GM21447 (cell line): ENCODE data around the gene CD40.

Experiments used
- ATAC-seq: cut with Tn5 transposase; IDR thresholded peaks from one replicate; pipeline ENCODE4 v1.9.1; 2021; ENCODE audit not compliant: unreplicated experiment

CD40 gene

DNA sequence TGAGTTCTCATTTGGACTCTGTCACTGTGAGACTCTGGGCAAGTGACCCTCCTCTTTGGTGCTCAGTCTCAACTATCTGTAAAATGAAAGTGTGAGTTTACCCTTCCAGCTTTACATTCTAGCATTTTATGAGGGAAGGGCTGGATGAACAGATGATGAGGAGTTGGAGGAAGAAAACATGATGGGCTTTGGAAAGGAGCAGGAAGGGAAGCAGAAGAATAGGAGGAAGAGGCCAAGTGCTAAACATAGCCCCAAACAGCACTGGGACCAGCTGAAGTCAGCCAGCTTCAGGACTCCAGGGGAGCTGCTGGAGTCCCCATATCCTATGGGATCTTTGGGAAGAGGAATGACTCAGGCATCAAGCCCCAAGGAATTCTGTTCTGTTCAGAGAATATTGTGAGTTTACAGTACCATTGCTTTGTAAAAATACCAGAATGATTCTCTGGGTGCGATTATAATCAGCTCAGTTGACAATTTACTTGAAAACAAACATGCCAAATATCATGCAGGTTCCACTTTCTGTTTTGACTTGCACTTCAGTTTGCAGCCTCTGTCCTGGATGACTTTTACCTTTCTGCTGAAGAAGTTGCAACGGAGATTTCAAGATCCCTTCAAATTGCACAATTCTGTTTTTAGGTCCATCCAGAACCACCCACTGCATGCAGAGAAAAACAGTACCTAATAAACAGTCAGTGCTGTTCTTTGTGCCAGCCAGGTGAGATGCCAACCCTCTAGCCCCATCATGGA lies 3.2 kb downstream of the CD40 start:
- no peak for ATAC-seq

DNA sequence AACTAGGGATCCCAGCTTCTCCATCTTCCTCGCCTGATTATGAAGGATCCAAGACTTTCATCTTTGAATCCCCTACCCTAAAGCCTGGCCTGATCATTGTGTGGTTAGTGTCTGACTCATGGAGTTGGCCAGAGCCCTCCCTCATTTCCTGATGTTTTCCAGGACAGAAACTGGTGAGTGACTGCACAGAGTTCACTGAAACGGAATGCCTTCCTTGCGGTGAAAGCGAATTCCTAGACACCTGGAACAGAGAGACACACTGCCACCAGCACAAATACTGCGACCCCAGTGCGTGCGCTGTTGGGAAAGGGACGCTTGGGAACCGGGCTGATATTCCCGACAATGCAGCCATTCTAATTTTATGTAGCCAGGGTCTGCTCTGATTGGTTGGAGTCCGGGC lies 4.0 kb downstream of the CD40 start:
- ATAC-seq: no peak

DNA sequence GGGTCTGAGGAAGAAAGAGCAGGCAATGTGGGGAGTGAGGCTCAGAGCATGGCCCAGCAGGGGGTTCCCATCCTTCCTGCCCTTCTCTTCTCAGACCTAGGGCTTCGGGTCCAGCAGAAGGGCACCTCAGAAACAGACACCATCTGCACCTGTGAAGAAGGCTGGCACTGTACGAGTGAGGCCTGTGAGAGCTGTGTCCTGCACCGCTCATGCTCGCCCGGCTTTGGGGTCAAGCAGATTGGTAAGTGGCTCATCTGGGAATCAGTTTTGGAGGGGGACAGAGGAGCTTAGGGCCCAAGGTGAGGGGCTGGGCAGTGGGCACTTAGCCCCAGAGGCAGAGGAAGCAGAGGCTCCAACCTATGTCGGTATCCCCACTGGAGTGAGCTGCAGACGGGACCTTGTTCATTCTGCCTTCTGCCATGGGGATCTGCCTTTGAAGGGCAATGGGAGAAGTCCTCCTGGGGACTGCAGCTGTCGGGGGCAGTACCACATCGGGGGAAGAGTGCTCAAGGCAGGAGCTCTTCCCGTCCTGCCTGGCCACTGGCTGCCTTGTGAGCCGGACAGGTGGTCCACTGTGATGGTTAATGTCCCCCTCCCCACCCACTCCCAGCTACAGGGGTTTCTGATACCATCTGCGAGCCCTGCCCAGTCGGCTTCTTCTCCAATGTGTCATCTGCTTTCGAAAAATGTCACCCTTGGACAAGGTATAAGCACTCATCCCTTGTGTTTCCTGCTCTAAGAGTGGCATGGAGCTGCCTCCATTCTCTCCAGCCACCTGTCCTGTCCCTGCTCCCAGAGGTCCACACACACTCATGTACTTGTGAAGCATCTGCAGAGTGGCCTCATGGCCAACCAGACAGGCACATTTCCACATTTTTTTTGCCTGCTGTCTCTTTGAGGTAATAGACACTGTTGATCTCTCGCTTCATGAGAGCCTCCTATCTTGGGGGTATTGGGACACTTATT lies 4.7 kb downstream of the CD40 start:
- no peak for ATAC-seq

DNA sequence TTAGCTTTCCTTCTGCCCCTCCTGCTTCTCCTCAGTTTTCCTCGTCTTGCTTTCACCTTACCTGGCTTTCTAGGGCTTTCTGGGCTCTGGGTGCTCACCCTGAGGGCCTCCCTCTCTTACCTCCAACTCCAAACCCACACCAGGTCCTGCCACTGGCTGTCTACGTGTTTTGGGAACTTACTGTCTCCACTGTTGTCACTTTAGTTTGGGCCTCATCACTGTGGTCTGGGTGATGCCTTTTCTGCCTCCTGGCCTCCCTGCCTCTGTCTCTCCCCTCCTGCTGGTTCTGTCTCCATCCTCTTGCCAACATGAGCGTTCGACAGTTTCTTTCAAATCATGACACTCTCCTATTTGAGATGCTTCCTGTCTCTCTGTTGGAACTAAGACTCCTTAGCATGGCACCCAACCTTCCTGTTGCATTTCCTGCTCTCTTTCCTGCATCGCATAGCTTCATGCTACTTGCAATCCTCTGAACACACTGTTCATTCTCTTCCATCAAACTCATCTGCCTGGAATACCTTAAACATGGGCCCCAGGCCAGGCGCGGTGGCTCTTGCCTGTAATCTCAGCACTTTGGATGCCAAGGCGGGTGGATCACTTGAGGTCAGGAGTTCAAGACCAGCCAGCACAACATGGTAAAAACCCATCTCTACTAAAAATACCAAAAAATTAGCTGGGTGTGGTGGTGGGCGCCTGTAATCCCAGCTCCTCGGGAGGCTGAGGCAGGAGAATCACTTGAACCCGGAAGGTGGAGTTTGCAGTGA lies 5.5 kb downstream of the CD40 start:
- no peak for ATAC-seq

DNA sequence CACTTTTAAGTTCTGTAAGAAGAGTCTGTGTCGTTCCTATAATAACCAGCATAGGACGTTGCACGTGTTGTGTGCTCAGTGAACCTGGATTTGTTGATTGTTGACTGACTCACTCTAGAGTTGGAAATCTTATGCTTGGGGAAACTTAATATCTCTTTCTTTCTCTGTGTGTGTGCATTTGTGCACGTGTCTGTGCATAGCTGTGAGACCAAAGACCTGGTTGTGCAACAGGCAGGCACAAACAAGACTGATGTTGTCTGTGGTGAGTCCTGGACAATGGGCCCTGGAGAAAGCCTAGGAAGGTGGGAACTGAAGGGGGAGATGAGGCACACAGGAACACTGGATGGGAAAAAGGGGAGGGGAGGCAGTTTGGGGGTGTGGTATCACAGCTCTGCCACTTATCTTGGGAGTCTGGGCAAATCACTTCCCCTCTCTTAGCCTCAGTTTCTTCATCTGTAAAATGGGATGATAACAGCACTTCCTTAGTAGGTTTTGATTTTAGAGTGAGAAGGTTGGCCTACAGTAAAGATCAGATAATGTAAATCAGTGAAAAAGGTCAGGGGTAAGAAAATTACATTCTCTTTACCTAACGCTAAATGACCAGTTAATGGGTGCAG lies 8.4 kb downstream of the CD40 start:
- no peak for ATAC-seq

DNA sequence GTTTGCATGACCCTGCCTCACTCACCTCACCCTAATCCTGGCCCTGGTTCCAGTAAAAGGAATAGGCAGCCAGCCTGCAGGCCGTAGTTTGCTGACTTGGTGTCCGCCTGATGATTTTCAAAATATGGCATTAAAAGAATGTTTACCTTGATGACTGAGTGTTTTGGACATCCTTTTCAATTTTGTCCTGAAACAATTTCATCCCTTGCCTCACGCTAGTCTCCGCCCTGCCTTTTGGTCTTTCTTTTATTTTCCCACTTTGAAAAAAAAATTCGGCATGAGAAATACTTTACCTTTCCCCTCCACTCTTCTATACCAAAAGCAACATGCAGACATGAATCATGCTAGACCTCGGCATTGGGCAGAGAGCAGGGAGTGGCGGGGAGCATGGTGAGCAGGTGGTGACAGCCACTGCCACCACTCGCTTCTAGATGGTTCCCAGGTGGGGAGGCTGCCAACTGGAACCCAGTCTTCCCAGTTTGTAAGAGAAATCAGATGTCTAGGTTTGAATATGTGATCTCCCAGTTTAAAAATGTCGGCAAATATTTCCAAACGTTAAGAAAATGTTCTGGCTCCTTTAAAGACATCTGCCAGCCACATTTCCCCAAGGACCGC lies 9.4 kb downstream of the CD40 start:
- ATAC-seq: no peak

DNA sequence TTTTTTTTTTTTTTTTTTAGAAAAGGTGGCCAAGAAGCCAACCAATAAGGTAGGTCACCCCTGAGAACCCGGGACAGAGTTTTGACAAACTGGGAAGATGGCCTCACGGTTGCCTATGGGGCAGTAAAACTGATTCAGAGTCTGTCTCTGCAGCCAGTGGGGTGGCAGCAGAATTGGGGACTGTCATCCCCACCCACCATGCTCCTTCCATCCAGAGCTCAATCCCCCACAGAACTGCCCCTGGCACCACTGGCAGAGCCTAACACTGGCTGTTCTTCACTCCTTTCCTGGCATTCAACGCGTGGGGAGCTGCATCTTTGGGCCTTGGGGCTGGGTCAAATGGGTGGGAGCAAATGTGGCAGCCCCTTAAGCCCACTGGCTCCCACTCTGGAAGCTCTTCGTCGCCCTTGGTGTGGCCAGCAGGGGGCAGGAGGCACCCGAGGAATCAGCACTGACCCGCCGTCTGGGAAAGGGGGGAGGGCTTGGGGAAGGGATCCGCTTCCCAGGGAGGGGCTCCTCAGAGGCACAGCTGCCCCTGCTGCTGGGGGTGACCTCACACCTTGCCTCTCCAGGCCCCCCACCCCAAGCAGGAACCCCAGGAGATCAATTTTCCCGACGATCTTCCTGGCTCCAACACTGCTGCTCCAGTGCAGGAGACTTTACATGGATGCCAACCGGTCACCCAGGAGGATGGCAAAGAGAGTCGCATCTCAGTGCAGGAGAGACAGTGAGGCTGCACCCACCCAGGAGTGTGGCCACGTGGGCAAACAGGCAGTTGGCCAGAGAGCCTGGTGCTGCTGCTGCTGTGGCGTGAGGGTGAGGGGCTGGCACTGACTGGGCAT lies 10.4 kb downstream of the CD40 start:
- ATAC-seq: no peak

DNA sequence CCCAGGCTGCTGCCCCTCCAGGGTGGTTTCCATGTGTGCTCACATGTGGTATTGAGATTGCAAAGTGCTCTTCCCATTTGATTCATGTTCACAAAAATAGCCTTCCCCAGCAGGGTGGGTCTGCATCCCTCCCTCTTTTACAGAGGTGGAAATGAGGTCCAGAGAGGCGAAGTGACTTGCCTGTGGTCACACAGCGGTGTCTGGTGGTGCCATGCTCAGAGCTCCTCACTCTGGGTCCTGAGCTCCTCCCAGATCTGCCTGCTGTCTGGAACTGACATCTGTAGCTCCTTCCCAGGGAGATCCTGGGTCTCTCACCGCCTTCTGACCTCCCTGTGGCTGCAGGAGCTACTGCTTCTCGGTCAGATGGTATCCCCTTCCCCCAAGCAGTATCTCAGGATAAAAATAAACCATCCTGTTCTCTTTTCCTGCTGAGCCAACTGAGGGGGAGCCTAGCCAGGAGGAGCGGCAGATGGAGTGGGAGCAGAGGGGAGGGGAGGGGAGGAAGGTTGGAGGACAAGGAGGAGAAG lies 11.9 kb downstream of the CD40 start:
- no peak for ATAC-seq

DNA sequence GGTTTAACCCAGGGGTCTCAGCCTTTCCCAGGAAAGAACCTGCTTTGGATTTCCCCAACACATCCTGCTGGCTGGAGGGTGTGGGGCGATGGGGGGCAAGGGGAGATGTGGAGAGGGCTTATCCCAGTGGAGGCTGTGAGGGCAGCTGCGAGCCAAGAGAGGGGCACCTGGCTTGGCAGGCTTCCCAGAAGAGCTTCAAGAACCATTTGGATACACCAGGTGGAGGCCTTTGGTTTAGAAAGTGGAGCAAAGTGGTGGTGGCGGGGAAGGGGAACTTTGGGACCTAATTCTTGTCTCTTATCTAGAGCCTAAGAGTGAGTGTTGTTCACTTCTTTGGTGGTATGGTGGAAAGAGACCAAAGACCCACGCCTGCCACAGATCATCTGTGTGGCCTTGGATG lies 12.4 kb downstream of the CD40 start:
- no peak for ATAC-seq

DNA sequence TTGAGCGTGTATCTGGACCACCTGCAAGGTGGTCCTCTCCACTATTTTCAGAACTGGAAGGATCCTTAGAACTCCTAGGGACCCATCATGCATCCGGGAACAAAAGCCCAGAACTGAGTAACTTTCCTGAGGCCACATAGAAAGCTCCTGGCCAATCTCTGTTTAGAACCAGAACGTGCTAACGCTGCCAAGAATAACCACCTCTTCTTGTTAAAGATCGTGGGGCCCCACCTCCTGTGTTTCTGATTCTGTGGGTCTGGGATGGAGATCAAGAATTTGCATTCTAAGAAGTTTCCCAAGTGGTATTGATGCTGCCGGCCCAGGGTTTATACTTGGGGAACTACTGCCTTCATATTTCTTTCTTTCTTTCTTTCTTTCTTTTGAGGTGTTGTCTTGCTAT lies 13.3 kb downstream of the CD40 start:
- ATAC-seq: no peak

DNA sequence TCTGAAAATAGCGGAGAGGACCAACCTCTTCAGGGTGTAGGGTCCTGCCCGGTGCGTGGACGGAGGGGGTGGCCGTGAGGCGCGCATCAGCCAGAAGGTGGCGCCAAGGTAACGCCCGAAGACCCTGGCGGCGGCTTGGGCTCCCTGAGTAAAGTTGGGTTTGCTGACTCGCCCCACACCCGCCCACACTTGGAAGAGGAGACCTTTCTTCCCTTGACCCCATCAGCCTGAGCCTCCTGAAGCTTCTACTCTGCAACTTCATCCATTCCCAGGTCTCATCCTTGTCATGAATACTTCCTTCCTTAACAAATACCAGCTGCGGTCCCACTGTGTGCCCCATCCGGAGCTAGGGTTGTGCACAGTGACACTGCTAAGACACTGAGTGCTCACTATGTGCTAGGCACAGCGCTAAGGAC lies 14.6 kb downstream of the CD40 start:
- no peak for ATAC-seq

DNA sequence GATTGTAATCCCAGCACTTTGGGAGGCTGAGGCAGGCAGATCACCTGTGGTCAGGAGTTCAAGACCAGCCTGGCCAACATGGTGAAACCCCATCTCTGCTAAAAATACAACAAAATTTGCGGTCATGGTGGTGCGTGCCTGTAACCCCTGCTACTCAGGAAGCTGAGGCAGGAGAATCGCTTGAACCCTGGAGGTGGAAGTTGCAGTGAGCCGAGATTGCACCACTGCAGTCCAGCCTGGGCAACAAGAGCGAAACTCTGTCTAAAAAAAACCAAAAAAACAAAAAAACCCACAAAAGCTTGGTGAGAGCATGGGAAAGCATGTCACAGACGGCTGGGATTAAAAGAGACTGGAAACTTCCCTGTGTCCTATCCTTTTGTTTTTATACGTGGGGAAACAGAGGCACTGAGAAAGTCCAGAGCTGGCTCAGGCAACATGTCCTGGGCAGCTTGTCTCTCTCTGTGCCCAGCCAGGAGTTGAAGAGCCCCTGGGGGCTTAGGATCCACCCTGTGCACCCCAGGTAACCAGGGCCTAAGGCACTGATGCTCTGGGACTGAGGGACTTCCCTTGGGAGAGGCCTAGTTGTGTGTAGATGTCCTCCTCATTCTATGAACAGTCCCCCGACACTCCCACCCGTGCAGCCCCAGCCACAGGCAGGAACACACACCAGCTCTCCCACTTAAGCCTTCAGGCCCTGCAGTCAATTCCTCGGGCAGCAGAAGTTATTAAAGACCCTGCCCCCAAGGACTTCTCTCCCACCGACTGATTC lies 16.0 kb downstream of the CD40 start:
- no peak for ATAC-seq

DNA sequence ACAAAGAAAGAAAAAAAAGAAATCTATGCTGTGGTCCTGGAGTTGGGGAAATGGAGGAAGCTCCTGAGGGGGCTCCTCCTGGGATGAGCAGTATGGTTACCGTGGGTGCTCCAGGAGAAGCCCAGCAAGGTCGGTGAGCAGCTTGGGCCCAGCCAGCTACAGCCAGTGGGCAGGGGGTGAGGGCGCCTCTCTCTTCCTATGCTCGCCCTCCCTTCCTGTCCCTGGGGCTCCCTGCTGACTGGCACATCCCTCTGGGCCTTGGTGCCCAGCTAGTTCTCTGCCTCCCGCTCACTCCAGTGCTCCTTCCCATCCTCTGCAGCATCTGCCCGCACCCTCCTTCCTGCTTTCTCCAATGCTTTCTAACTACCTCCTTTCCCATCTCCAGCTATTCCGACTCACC lies 16.6 kb downstream of the CD40 start:
- ATAC-seq: no peak

DNA sequence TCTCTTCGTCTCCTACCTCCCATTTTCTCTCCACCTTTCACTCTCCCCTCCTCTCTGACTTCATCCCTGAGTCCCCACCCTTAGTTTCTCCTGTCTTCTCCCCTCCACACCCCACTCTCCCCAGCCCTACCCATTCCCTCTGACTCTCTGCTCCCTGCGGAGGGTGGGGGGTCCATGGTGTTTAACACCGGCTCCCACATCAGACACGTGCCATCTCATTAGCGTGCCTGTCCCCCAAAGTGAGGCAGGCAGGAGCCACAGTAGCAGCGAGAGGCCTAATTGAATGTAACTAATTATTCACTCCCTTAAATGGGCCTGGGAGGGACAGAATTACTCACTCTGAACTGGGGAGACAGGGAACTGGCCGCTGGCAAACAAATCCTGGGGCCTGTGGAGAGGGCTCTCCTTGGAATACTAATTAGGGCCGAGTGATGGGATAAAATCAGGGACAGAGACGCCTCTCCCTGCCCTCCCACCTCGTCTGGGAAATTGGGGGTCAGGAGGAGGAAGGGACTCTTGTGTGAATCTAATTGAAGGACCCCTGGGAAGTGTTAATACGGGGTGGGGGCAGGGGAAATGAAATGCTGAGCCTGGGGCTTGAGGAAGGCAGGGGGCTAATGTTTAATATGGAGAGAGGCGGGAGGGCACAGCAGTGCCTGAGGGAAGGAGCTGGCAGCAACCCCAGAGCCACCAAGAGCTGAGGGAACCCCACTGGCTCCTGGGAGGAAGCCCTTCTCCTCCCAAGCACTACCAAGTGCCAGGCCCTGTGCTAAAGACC lies 17.9 kb downstream of the CD40 start:
- no peak for ATAC-seq

DNA sequence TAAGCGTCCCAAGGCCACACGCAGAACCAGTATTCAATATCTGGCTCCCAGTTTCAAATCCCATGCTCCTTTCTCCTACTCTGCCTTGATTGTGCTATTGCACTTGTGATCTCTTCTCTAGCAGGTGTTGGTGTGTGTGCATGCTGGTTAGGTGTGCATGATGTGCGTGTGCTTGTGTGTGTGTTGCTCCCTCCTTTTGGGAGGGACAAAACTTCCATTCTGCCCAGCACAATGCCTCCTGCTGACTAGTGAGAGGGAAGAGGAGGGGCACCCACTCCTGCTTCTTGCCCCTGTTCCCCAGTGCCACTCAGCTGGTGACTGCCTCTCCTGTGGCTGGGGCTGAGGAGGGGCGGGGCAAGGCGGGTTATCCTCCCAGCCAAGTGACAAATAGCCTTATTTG lies 19.7 kb downstream of the CD40 start:
- ATAC-seq: no peak

DNA sequence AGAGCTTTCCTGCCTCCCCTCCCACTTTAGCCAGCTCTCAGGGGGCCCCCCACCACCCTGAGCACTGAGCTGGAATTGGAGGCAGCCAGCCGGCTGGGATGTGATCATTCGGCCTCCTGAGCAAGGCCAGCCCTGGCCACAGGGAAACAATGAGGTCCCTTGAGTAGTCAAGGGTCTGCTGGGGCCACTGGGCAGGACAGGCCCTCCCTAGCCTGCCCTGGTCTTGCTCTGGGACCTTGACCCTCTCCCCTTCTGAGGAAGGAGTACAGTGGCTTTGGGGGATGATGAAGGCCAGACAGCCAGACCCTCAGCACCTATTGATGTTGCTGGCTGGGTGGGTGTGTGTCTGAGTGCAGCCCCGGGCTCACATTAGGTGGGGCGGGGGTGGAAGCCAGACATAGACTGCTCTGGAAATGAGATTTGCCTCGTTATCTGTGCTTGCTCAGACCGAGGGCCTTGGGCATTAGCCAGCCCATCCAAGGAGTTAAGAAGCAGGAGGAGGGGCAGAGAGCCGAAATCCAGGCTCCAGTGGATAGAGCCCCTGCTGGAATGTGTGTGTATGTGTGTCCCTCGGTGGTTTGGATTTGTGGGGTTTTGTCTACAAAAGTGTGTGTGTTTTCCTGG lies 21.3 kb downstream of the CD40 start:
- ATAC-seq: no peak

DNA sequence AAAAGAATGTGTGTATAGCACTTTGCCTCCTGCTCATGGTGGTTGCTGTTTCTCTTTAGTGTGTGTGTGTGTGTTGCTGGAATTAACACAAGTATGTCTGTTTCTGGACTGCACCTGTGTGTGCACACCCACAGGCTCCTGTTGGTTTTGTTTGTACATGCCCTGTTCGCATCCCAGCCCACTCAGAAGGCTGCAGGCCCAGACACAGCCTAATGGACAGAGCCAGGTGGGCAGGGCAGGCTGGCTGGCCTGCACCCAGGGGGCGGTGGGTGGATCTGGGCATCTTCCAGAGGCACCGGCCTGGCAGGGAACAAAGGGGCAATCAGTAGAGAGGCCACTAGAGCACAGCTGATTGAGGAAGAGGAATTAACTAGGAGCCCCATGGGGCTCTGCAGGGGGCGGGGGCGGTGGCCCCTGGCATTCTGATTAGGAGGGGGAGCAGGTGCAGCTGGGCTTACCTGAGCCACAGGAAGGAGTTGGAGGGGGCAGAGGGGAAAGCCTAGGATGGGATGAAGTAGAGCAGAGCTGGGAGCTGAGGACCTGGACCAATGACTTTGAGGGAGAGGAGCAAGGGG lies 21.9 kb downstream of the CD40 start:
- no peak for ATAC-seq
